NT2/D1 (cell line): ENCODE results near the gene SMTNL2.
A peak's percentile ranks its signal among the peaks of the same experiment; 100 is the strongest.

ENCODE experiments used
- DNase-seq: peaks from one replicate; pipeline ENCODE4 v3.0.0-alpha.2; 2011; ENCODE audit warnings: low read depth, low spot score
- H3K27me3 ChIP-seq: 2 replicates; pipeline ENCODE4 v1.6.0; 2011; ENCODE audit warnings: mild to moderate bottlenecking; ENCODE audit not compliant: insufficient read length, insufficient read depth
- H3K36me3 ChIP-seq: 2 replicates; pipeline ENCODE4 v1.6.1; 2011; ENCODE audit warnings: mild to moderate bottlenecking, low read length, mixed read lengths; ENCODE audit not compliant: insufficient read depth, insufficient read length
- H3K4me1 ChIP-seq: 2 replicates; pipeline ENCODE4 v1.5.1; 2011; ENCODE audit not compliant: insufficient read depth, insufficient read length
- H3K4me3 ChIP-seq: 2 replicates; pipeline ENCODE4 v1.5.1; 2011; ENCODE audit warnings: low read depth; ENCODE audit not compliant: insufficient read length
- H3K9ac ChIP-seq: 2 replicates; pipeline ENCODE4 v1.6.0; 2011; ENCODE audit warnings: low read depth; ENCODE audit not compliant: insufficient read length
- H3K9me3 ChIP-seq: 2 replicates; pipeline ENCODE4 v1.5.1; 2011; ENCODE audit warnings: mild to moderate bottlenecking, low read length; ENCODE audit not compliant: insufficient read depth
- SUZ12 ChIP-seq: IDR thresholded peaks from 2 replicates; pipeline ENCODE4 v1.6.1; 2011; ENCODE audit not compliant: insufficient read length, insufficient read depth; ENCODE audit errors: extremely low read depth
- YY1 ChIP-seq: IDR thresholded peaks from 2 replicates; pipeline ENCODE4 v1.6.1; 2011; ENCODE audit not compliant: insufficient read length, insufficient read depth
- ZNF274 ChIP-seq: IDR thresholded peaks from 2 replicates; pipeline ENCODE4 v1.6.1; 2011; ENCODE audit warnings: mild to moderate bottlenecking, low read depth, low read length

SMTNL2 gene

GRCh38 chr17:4626734-4627256 lies 42.5 kb downstream of the SMTNL2 start:
- DNase-seq, result no peak

GRCh38 chr17:4631431-4631830 lies 47.1 kb downstream of the SMTNL2 start:
- no peaks in the 10 kb centered on the region for H3K36me3 ChIP-seq
- H3K27me3 ChIP-seq, result peaks cover 7% of the 10 kb centered on the region
- peaks cover 6% of the 10 kb centered on the region for H3K4me1 ChIP-seq
- TF ChIP-seq SUZ12 (no peak), ZNF274 (no peak)
- H3K4me3 ChIP-seq, result no peak overlapping the region
- DNase-seq, result no peak
- no peak overlapping the region for H3K9ac ChIP-seq
- H3K9me3 ChIP-seq, result no peaks in the 10 kb centered on the region

More at GRCh38 chr17:4626734-4627256, 42.5 kb downstream of the SMTNL2 start:
- TF ChIP-seq SUZ12, result no peak
- no peak for TF ChIP-seq YY1
- TF ChIP-seq ZNF274, result no peak
- no peaks in the 10 kb centered on the region for H3K27me3 ChIP-seq
- H3K9ac ChIP-seq, result no peak overlapping the region
- no peak overlapping the region for H3K4me3 ChIP-seq
- H3K4me1 ChIP-seq, result peaks cover 2% of the 10 kb centered on the region
- H3K9me3 ChIP-seq, result no peaks in the 10 kb centered on the region
- H3K36me3 ChIP-seq, result no peaks in the 10 kb centered on the region

- DNase-seq, result peak; percentile 59
- H3K9me3 ChIP-seq, result no peaks in the 10 kb centered on the region
- no peak overlapping the region for H3K9ac ChIP-seq
- H3K27me3 ChIP-seq, result peaks cover 13% of the 10 kb centered on the region
- no peaks in the 10 kb centered on the region for H3K36me3 ChIP-seq
- TF ChIP-seq ZNF274, result no peak
- TF ChIP-seq SUZ12, result no peak
- no peak for TF ChIP-seq YY1
- H3K4me1 ChIP-seq, result peaks cover 6% of the 10 kb centered on the region
- H3K4me3 ChIP-seq, result no peak overlapping the region
These were observed 47.7 kb downstream of the SMTNL2 start for GRCh38 chr17:4631836-4632580.

GRCh38 chr17:4632581-4632920 lies 48.2 kb downstream of the SMTNL2 start:
- TF ChIP-seq ZNF274, result no peak
- TF ChIP-seq YY1, result no peak
- no peak for TF ChIP-seq SUZ12
- Histone ChIP-seq H3K27me3 (peaks cover 18% of the 10 kb centered on the region), H3K4me1 (peaks cover 6% of the 10 kb centered on the region), H3K4me3 (no peak overlapping the region), H3K9me3 (no peaks in the 10 kb centered on the region), H3K9ac (no peak overlapping the region), H3K36me3 (no peaks in the 10 kb centered on the region)
- no peak for DNase-seq

GRCh38 chr17:4633643-4634042 lies 49.3 kb downstream of the SMTNL2 start:
- H3K4me1 ChIP-seq, result peaks cover 6% of the 10 kb centered on the region
- no peak overlapping the region for H3K4me3 ChIP-seq
- H3K36me3 ChIP-seq, result no peaks in the 10 kb centered on the region
- DNase-seq, result no peak
- no peak for TF ChIP-seq ZNF274
- no peak for TF ChIP-seq SUZ12
- no peak for TF ChIP-seq YY1
- no peaks in the 10 kb centered on the region for H3K9me3 ChIP-seq
- H3K9ac ChIP-seq, result no peak overlapping the region
- peaks cover 25% of the 10 kb centered on the region for H3K27me3 ChIP-seq

- peaks cover 6% of the 10 kb centered on the region for H3K4me1 ChIP-seq
- TF ChIP-seq YY1 (no peak), SUZ12 (no peak)
- no peak for DNase-seq
- no peak overlapping the region for H3K9ac ChIP-seq
- no peaks in the 10 kb centered on the region for H3K9me3 ChIP-seq
- peaks cover 31% of the 10 kb centered on the region for H3K27me3 ChIP-seq
- H3K36me3 ChIP-seq, result no peaks in the 10 kb centered on the region
- no peak overlapping the region for H3K4me3 ChIP-seq
These were observed 50.6 kb downstream of the SMTNL2 start for GRCh38 chr17:4634976-4635375.

GRCh38 chr17:4635823-4636375 lies 51.6 kb downstream of the SMTNL2 start:
- Histone ChIP-seq H3K4me3 (no peak overlapping the region), H3K9ac (peak overlapping the region; percentile 16), H3K9me3 (no peaks in the 10 kb centered on the region), H3K27me3 (peaks cover 36% of the 10 kb centered on the region), H3K4me1 (peaks cover 6% of the 10 kb centered on the region), H3K36me3 (no peaks in the 10 kb centered on the region)
- DNase-seq, result no peak
- TF ChIP-seq YY1, result no peak
- TF ChIP-seq ZNF274, result no peak
- TF ChIP-seq SUZ12, result no peak
